ENCODE measurements around the gene ZNF414.

DNA sequence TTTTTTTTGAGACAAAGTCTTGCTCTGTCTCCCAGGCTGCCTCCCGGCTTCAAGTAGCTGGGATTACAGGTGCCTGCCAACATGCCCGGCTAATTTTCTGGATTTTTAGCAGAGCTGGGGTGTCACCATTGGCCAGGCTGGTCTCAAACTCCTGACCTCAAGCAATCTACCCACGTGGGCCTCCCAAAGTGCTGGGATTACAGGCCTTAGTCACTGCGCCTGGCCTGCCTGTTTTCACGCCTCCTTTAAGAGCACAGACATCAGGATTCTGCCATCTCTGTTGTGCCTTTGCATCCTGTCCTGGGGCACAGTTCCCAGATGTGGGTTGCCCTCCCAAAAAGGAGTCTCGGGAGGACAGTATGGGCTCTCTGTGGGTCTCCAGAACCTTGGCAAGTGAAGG lies 9.0 kb downstream of the ZNF414 start:
- TF ChIP-seq, protein P1, sequence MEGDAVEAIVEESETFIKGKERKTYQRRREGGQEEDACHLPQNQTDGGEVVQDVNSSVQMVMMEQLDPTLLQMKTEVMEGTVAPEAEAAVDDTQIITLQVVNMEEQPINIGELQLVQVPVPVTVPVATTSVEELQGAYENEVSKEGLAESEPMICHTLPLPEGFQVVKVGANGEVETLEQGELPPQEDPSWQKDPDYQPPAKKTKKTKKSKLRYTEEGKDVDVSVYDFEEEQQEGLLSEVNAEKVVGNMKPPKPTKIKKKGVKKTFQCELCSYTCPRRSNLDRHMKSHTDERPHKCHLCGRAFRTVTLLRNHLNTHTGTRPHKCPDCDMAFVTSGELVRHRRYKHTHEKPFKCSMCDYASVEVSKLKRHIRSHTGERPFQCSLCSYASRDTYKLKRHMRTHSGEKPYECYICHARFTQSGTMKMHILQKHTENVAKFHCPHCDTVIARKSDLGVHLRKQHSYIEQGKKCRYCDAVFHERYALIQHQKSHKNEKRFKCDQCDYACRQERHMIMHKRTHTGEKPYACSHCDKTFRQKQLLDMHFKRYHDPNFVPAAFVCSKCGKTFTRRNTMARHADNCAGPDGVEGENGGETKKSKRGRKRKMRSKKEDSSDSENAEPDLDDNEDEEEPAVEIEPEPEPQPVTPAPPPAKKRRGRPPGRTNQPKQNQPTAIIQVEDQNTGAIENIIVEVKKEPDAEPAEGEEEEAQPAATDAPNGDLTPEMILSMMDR (IDR thresholded peaks at IDR 0.05), result no peak
- TF ChIP-seq POLR2AphosphoS5 (IDR thresholded peaks at IDR 0.05) (no peak), POLR2A (IDR thresholded peaks at IDR 0.05) (no peak), EP300 (IDR thresholded peaks at IDR 0.05) (no peak)

All from suprapubic skin (tissue), 4 donors.